Hepatocyte (in vitro differentiated cells): Measurements from ENCODE around the gene RPS6KC1.

Experiments
- CTCF ChIP-seq: fragments of 200-600 bp; sonication (generic); IDR thresholded peaks from 2 replicates; pipeline ENCODE4 v1.5.1; 2016; ENCODE audit warnings: antibody characterized with exemption, mild to moderate bottlenecking; ENCODE audit not compliant: poor library complexity
- EZH2 ChIP-seq: fragments of 200-600 bp; sonication (generic); IDR thresholded peaks from 2 replicates; pipeline ENCODE4 v1.6.1; 2016; ENCODE audit warnings: antibody characterized with exemption, mild to moderate bottlenecking, borderline replicate concordance
- EZH2phosphoT487 ChIP-seq: fragments of 200-600 bp; sonication (generic); IDR thresholded peaks from one replicate; pipeline ENCODE4 v1.6.1; 2018; ENCODE audit warnings: antibody characterized with exemption, mild to moderate bottlenecking, low read depth, moderate library complexity; ENCODE audit not compliant: unreplicated experiment, severe bottlenecking

GRCh38 chr1:213162338-213162737 lies 111.3 kb downstream of the RPS6KC1 start:
- TF ChIP-seq EZH2 (no peak), CTCF (no peak), EZH2phosphoT487 (no peak)
